KMS-11 (cell line): Measurements from ENCODE around the gene CEL.

ENCODE experiments used
- H2AFZ ChIP-seq: fragments of 200-600 bp; sonication (generic); 2 replicates; pipeline ENCODE4 v1.6.1; 2016; ENCODE audit warnings: antibody characterized with exemption, mixed run types, low read depth
- H3K27ac ChIP-seq: fragments of 200-600 bp; sonication (generic); 2 replicates; pipeline ENCODE4 v1.6.1; 2016; ENCODE audit warnings: mild to moderate bottlenecking, mixed run types
- H3K27me3 ChIP-seq: fragments of 200-600 bp; sonication (generic); 2 replicates; pipeline ENCODE4 v1.6.1; 2017; ENCODE audit warnings: mild to moderate bottlenecking, low read depth, mixed run types, moderate library complexity; ENCODE audit not compliant: insufficient read depth
- H3K36me3 ChIP-seq: fragments of 200-600 bp; sonication (generic); 2 replicates; pipeline ENCODE4 v1.6.1; 2017; ENCODE audit warnings: mild to moderate bottlenecking, mixed run types; ENCODE audit not compliant: insufficient read depth
- H3K4me1 ChIP-seq: fragments of 200-600 bp; sonication (generic); 2 replicates; pipeline ENCODE4 v1.6.1; 2016; ENCODE audit warnings: mild to moderate bottlenecking, low read depth, mixed run types; ENCODE audit not compliant: poor library complexity, severe bottlenecking
- H3K4me2 ChIP-seq: fragments of 200-600 bp; sonication (generic); 2 replicates; pipeline ENCODE4 v1.7.0; 2016; ENCODE audit warnings: mild to moderate bottlenecking, mixed run types
- H3K4me3 ChIP-seq: fragments of 200-600 bp; sonication (generic); IDR thresholded peaks from 2 replicates; pipeline ENCODE4 v1.6.1; 2017; ENCODE audit warnings: low read depth, low read length, mixed read lengths; ENCODE audit not compliant: insufficient read depth
- H3K79me2 ChIP-seq: fragments of 200-600 bp; sonication (generic); 2 replicates; pipeline ENCODE4 v1.6.1; 2016; ENCODE audit warnings: low read depth, mixed run types; ENCODE audit not compliant: insufficient read depth
- H3K9ac ChIP-seq: fragments of 200-600 bp; sonication (generic); 2 replicates; pipeline ENCODE4 v1.6.1; 2016; ENCODE audit warnings: mild to moderate bottlenecking, mixed run types
- H4K20me1 ChIP-seq: fragments of 200-600 bp; sonication (generic); 2 replicates; pipeline ENCODE4 v1.6.1; 2016; ENCODE audit warnings: mild to moderate bottlenecking, mixed run types; ENCODE audit not compliant: insufficient read depth
- TF ChIP-seq, protein P1 (sequence below): fragments of 200-600 bp; sonication (generic); conservative IDR thresholded peaks from 2 replicates; pipeline ENCODE4 v1.6.1; 2017; ENCODE audit warnings: low read depth, mild to moderate bottlenecking, antibody characterized with exemption, low read length, moderate library complexity, mixed read lengths

The CEL gene

DNA sequence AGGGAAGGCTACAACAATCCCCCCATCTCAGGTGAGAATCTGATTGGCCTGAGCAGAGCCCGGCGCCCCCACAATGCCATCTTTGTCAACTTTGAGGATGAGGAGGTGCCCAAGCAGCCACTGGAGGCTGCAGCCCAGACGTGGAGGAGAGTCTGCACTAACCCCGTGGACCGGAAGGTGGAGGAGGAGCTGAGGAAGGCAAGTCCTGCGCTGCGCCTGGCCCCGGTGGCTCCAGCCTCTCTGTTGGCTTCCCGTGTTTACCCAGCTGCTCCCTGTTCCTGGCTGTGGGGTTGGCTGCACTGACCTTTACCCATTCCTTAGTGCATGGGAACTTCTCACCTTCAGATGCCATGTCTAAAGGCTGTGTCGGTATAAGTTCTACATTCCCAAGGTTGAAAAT is 11.0 kb upstream of the CEL start:
- Histone ChIP-seq H3K9ac (no peak overlapping the region), H3K27ac (no peak overlapping the region)

DNA sequence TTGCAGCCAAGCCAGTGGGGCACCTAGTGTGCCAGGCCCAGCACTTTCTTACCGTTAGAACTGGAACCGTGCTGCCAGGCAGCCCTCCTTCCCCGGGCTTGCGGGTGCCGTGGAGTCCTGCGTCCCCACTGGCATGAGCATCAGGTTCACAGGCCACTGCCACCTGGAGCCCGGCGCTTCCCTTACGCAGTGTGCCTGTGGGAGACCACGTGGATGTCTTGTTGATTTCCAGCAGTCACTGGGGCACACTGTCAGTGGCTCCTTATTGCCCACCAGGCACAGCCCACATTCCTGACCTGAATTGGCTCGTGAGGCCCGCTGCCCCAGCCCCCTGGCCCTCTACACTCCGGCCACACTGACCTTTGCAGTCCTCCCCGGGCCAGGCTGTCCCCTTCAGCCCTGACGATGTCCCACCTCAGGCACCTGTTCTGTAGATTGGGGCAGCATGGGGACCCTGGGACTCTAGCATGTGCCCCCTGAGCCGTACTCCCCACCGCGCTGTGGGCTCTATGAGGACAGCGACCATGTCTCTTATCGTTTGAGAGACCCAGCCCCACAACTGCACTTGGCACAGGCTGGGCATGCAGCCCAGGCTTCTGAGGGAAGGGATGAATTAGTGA is 10.4 kb upstream of the CEL start:
- TF ChIP-seq, protein P1, sequence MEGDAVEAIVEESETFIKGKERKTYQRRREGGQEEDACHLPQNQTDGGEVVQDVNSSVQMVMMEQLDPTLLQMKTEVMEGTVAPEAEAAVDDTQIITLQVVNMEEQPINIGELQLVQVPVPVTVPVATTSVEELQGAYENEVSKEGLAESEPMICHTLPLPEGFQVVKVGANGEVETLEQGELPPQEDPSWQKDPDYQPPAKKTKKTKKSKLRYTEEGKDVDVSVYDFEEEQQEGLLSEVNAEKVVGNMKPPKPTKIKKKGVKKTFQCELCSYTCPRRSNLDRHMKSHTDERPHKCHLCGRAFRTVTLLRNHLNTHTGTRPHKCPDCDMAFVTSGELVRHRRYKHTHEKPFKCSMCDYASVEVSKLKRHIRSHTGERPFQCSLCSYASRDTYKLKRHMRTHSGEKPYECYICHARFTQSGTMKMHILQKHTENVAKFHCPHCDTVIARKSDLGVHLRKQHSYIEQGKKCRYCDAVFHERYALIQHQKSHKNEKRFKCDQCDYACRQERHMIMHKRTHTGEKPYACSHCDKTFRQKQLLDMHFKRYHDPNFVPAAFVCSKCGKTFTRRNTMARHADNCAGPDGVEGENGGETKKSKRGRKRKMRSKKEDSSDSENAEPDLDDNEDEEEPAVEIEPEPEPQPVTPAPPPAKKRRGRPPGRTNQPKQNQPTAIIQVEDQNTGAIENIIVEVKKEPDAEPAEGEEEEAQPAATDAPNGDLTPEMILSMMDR = no peak
- H3K27me3 ChIP-seq = no peaks in the 10 kb centered on the region
- H3K36me3 ChIP-seq = no peaks in the 10 kb centered on the region
- H3K4me3 ChIP-seq = no peak overlapping the region
- no peak overlapping the region for H2AFZ ChIP-seq
- H4K20me1 ChIP-seq = no peaks in the 10 kb centered on the region
- peaks cover 12% of the 10 kb centered on the region for H3K4me1 ChIP-seq
- H3K4me2 ChIP-seq = no peak overlapping the region
- H3K27ac ChIP-seq = no peak overlapping the region
- no peak overlapping the region for H3K9ac ChIP-seq
- H3K79me2 ChIP-seq = no peaks in the 10 kb centered on the region

More for the DNA sequence above, 11.0 kb upstream of the CEL start:
- Histone ChIP-seq H3K4me2 (no peak overlapping the region), H2AFZ (no peak overlapping the region), H3K27me3 (no peaks in the 10 kb centered on the region), H3K79me2 (no peaks in the 10 kb centered on the region), H3K36me3 (no peaks in the 10 kb centered on the region), H3K4me3 (no peak overlapping the region), H3K4me1 (peaks cover 12% of the 10 kb centered on the region), H4K20me1 (no peaks in the 10 kb centered on the region)
- TF ChIP-seq, protein P1 = no peak

DNA sequence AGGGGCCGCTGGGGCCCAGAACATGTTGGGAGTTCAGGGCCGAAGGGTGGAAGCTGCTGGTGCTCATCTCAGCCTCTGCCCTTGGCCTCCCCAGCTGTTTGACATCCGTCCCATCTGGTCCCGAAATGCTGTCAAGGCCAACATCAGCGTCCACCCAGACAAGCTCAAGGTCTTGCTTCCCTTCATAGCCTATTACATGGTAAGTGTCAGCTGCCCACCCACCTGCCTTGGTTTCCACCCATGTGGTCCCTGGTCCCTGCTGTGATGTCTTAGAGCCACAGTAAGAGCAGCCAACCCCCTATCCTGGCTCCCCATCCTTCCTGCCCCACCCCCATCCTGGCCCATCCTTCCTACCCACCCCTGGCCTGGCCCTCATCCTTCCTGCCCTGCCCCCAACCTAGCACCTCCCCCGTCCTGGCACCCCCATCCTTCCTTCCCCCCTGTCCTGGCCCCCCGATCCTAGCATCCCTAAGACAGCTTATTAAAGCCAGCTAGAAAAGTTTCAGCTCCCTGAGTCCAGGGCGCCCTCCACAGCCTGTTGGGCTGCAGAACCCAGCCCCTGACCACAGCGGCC is 9.7 kb upstream of the CEL start:
- no peak overlapping the region for H3K9ac ChIP-seq
- H3K27me3 ChIP-seq = no peaks in the 10 kb centered on the region
- no peak overlapping the region for H3K4me2 ChIP-seq
- H3K27ac ChIP-seq = no peak overlapping the region
- no peaks in the 10 kb centered on the region for H4K20me1 ChIP-seq
- H3K79me2 ChIP-seq = no peaks in the 10 kb centered on the region
- H3K4me1 ChIP-seq = peaks cover 12% of the 10 kb centered on the region
- H3K4me3 ChIP-seq = no peak overlapping the region
- TF ChIP-seq, protein P1 = no peak
- H2AFZ ChIP-seq = no peak overlapping the region
- H3K36me3 ChIP-seq = no peaks in the 10 kb centered on the region

DNA sequence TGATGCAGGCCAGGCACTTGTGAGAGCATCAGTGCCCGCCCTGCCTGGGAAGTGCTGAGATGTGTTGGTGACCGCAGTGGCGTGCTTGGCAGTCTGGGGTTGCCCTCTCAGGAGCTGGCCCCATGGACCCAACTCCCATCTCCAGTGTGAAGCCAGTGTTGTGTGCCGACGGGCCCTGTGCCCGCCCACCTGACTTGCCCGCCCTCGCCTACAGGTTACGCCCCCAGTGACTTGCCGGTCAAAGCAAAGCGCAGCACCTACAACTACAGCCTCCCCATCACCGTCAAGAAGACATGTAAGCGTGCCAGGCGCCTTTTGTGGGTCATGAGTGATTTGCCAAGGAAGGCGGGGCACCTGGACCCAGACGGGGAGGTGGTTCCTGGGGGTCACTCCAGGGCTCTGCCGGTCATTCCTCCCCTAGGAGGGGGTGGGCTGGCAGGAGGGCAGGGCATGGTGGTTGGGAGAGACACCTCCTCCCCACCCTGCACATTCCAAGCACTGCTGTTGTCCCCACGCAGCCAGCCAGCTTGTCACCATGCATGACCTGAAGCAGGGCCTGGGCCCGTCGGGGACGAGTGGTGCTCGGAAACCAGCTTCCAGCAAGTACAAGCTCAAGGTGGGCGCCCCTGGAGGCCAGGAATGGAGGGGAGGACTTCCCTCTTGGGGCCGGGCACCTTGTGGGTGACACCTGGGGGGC is 7.4 kb upstream of the CEL start:
- TF ChIP-seq, protein P1 = no peak
- no peak overlapping the region for H3K4me2 ChIP-seq
- H3K79me2 ChIP-seq = no peaks in the 10 kb centered on the region
- H3K36me3 ChIP-seq = no peaks in the 10 kb centered on the region
- H3K4me1 ChIP-seq = peaks cover 18% of the 10 kb centered on the region
- no peak overlapping the region for H2AFZ ChIP-seq
- no peak overlapping the region for H3K9ac ChIP-seq
- H3K27me3 ChIP-seq = no peaks in the 10 kb centered on the region
- H3K4me3 ChIP-seq = no peak overlapping the region
- H4K20me1 ChIP-seq = no peaks in the 10 kb centered on the region
- no peak overlapping the region for H3K27ac ChIP-seq
